Activated CD8-positive, alpha-beta memory T cell treated with anti-CD3 and anti-CD28 coated beads, Interleukin-2, amount 50 U/mL, for 24 hours (primary cell): ENCODE data around the gene CD93.

ENCODE experiments used
- DNase-seq: peaks from one replicate; pipeline ENCODE4 v3.0.0-alpha.2; 2020; ENCODE audit errors: extremely low read depth

Gene CD93

GRCh38 chr20:23034721-23035671 is 51.1 kb downstream of the CD93 start, which contains the start of gene SSTR4:
TSS of gene SSTR4 (plus strand) at chr20:23035312. CDS start at chr20:23035484, 172 bp downstream.
- DNase-seq, result no peak

DNA sequence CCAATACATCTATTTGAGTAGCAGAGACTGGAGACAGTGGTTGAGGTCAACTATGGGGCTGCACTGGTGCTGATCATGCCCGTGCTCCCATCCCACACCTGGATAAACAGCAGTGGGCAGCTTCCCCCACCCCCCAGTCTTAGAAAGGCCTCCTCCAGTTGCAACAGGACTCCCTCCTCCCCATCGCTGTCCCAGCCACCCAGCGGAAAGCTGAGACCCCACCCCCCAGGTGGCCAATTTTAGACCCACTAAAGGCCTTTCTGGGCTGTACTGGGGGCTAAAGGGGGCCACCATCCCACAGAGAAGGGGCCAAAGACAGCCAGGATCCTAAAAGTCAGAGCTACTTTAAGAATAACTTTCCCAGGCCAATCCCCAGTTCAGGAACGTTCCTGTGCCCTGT is 52.2 kb downstream of the CD93 start:
- no peak for DNase-seq

DNA sequence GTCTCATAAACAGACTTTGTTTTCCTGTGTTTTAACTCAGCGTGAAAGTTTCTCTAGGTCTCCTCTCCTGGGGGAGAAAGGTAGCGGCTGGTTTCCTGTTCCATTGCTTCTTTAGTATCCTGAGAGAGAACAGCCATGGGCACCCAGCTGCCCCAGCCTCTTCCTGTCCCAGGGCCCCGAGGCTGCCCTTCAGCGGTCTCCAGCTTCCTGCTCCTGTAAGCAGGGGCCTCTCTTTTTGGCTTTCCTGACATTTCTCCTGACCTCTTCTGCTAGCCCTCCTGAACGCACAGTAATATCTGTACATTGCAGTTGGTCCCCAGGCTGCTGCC is 53.4 kb downstream of the CD93 start:
- no peak for DNase-seq

DNA sequence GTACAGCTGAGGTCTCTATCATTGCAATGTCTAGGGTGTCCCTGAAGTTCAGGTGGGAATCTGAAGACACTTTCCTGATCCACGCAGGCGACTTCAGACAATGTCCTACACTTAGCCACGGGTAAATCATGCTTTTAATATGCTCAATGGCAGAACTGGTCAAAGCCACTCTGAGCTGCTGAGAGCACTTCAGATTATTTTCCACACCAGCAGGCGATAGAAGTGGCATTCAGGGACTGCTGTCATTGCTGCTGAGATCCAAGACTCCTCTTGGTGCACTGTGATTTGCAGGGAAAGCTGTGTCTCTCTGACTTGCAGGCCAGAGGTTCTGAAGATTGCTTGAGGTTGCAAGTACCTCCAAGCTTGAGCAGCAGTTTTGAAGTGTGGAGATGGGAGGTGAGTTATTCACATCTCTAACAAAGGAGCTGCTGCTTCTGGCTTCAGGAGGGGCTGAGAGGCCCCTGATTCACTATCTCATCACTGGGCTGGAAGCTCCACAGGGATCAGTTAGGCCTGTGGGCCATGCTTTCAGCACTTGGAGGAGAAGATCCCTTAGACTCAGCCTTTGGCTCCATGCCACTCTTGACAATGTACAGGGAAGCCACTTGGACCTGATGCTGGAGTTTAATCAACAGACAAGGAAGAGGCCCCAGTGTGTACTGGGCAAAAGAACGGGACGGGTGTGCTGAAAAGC is 53.9 kb downstream of the CD93 start:
- DNase-seq, result no peak

- DNase-seq, result no peak
Observed at GRCh38 chr20:23031346-23031745, 54.8 kb downstream of the CD93 start.
